H1 (cell line): ENCODE data around the gene APOBEC3G.
"Not testable (repeated sequence)": the region's sequence is repeated elsewhere in the genome, so short reads cannot be mapped to it uniquely, and the experiment has no call there.

Experiments
- EZH2 ChIP-seq: fragments of 200-600 bp; sonication (generic); IDR thresholded peaks from 2 replicates; pipeline ENCODE4 v1.7.1; 2012; ENCODE audit warnings: low read depth, mild to moderate bottlenecking, moderate library complexity, low read length, inconsistent platforms; ENCODE audit not compliant: severe bottlenecking
- MAFK ChIP-seq: IDR thresholded peaks from 2 replicates; pipeline ENCODE4 v1.6.1; 2012; ENCODE audit warnings: low read depth, mild to moderate bottlenecking, improper control_type of control experiment, low read length
- POLR2A ChIP-seq, 2 experiments: IDR thresholded peaks; 1 replicate in 1 of 2; 2 replicates in 1 of 2; pipeline ENCODE4 v1.6.1; 2011; ENCODE audit warnings: low read depth in 2 of 2, low read length in 2 of 2, mild to moderate bottlenecking in 2 of 2; ENCODE audit errors: control extremely low read depth in 1 of 2
- TAF7 ChIP-seq: optimal IDR thresholded peaks from 2 replicates; pipeline ENCODE3; 2011; ENCODE audit warnings: low read depth, mild to moderate bottlenecking, inconsistent platforms, low read length, moderate library complexity, borderline replicate concordance
- TF ChIP-seq, protein P1 (sequence below), 3 experiments: IDR thresholded peaks; 1 replicate in 2 of 3; 2 replicates in 1 of 3; pipeline versions ENCODE4 v1.5.1 to v1.6.1; 2011; ENCODE audit warnings: low read length in 3 of 3, mild to moderate bottlenecking in 3 of 3, inconsistent platforms in 2 of 3, low read depth in 1 of 3, moderate library complexity in 1 of 3; ENCODE audit not compliant: insufficient read depth in 1 of 3; ENCODE audit errors: control extremely low read depth in 1 of 3

DNA sequence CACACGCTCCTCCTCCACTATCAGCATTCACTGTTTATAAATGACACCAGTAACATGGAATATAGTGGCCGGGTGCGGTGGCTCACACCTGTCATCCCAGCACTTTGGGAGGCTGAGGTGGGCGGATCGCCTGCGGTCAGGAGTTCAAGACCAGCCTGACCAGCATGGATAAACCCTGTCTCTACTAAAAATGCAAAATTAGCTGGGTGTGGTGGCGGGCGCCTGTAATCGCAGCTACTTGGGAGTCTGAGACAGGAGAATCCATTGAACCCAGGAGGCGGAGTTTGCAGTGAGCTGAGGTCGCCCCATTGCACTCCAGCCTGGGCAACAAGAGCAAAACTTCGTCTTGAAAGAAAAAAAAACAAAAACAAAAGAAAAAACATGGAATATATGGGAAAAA, 837 bp downstream of the APOBEC3G start:
- TF ChIP-seq MAFK; POLR2A (IDR thresholded peaks at IDR 0.05; ENCODE audit: control extremely low read depth in 1 of 2, low read depth in 2 of 2, low read length in 2 of 2); TAF7; EZH2: not testable (repeated sequence)
- TF ChIP-seq, protein P1, sequence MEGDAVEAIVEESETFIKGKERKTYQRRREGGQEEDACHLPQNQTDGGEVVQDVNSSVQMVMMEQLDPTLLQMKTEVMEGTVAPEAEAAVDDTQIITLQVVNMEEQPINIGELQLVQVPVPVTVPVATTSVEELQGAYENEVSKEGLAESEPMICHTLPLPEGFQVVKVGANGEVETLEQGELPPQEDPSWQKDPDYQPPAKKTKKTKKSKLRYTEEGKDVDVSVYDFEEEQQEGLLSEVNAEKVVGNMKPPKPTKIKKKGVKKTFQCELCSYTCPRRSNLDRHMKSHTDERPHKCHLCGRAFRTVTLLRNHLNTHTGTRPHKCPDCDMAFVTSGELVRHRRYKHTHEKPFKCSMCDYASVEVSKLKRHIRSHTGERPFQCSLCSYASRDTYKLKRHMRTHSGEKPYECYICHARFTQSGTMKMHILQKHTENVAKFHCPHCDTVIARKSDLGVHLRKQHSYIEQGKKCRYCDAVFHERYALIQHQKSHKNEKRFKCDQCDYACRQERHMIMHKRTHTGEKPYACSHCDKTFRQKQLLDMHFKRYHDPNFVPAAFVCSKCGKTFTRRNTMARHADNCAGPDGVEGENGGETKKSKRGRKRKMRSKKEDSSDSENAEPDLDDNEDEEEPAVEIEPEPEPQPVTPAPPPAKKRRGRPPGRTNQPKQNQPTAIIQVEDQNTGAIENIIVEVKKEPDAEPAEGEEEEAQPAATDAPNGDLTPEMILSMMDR (IDR thresholded peaks at IDR 0.05; ENCODE audit: control extremely low read depth in 1 of 3, insufficient read depth in 1 of 3, low read depth in 1 of 3, low read length in 3 of 3) = not testable (repeated sequence)
